Fibroblast of skin of left quadriceps (primary cell): ENCODE data around the gene PTDSS2.

Experiments
- DNase-seq, 2 experiments: peaks; one replicate each; pipeline ENCODE4 v3.0.0-alpha.2; 2013; ENCODE audit warnings: low read depth in 2 of 2

Gene PTDSS2

GRCh38 chr11:490186-490929 is 40.3 kb downstream of the PTDSS2 start:
- no peak for DNase-seq

GRCh38 chr11:490930-491260 is 40.8 kb downstream of the PTDSS2 start:
- no peak for DNase-seq

- DNase-seq, result no peak
Measured at GRCh38 chr11:491358-491757, 41.3 kb downstream of the PTDSS2 start.

- no peak for DNase-seq
Measured at GRCh38 chr11:492427-493226, 42.5 kb downstream of the PTDSS2 start.

- DNase-seq, result no peak
Measured at GRCh38 chr11:494761-495536, 44.9 kb downstream of the PTDSS2 start.

- no peak for DNase-seq
Measured at GRCh38 chr11:495537-495931, 45.5 kb downstream of the PTDSS2 start.

- DNase-seq, result no peak
Measured at GRCh38 chr11:496834-497564, 46.9 kb downstream of the PTDSS2 start.

GRCh38 chr11:497565-498296 is 47.7 kb downstream of the PTDSS2 start:
- DNase-seq, result no peak

GRCh38 chr11:498297-499181 is 48.5 kb downstream of the PTDSS2 start:
- DNase-seq, result no peak

- DNase-seq, result no peak
Measured at GRCh38 chr11:499201-500076, 49.4 kb downstream of the PTDSS2 start.

- no peak for DNase-seq
Measured at GRCh38 chr11:501001-501682, 51.1 kb downstream of the PTDSS2 start.

- DNase-seq, result no peak
Measured at GRCh38 chr11:501683-502287, 51.7 kb downstream of the PTDSS2 start.

- no peak for DNase-seq
Measured at GRCh38 chr11:502288-503178, 52.5 kb downstream of the PTDSS2 start.

- DNase-seq, result no peak
Measured at GRCh38 chr11:503179-503981, 53.3 kb downstream of the PTDSS2 start.

GRCh38 chr11:504053-504993 is 54.2 kb downstream of the PTDSS2 start:
- DNase-seq, result no peak
